H1 (cell line): ENCODE data around the gene ARHGEF40. TPM values are rescaled to one million over a fixed set of nuclear protein-coding genes. Genes with fewer than 3 reads are reported as not detected.

ENCODE experiments used
- HDAC6 ChIP-seq: IDR thresholded peaks from one replicate; pipeline ENCODE4 v1.7.1; 2012; ENCODE audit warnings: low read depth, mild to moderate bottlenecking, inconsistent platforms, low read length, moderate library complexity
- NRF1 ChIP-seq: IDR thresholded peaks from 2 replicates; pipeline ENCODE4 v1.6.1; 2011; ENCODE audit warnings: mild to moderate bottlenecking, low read depth, low read length, improper control_type of control experiment
- TAF1 ChIP-seq: IDR thresholded peaks from 2 replicates; pipeline ENCODE4 v1.6.1; 2011; ENCODE audit warnings: mild to moderate bottlenecking, low read depth, low read length
- TEAD4 ChIP-seq: IDR thresholded peaks from 2 replicates; pipeline ENCODE4 v1.6.1; 2012; ENCODE audit warnings: low read depth, low read length, inconsistent platforms, mixed read lengths
- polyA plus RNA-seq, 7 experiments: library from polyadenylated mRNA; depleted of rRNA in 3 of 7; stranded (reverse) in 5 of 7; unstranded in 2 of 7; fragments of >200 nt in 5 of 7; fragments of 200-250 nt in 2 of 7; gene quantifications; 1 replicate in 5 of 7; 2 replicates in 1 of 7; 4 replicates in 1 of 7; pipeline versions ENCODE4 v1.2.1 to v1.2.3, GENCODE V29; 2011 to 2013; ENCODE audit warnings: missing spikeins in 2 of 7, mixed read lengths in 2 of 7
- total RNA-seq: library from RNA; stranded (reverse); fragmentation: NEBNext Ultra II Directional; extraction: Animal tissue kit (Norgen Biotek cat#: 25700); gene quantifications from 2 replicates; pipeline ENCODE4 v1.2.1, GENCODE V29; 2021
- TF ChIP-seq, protein P1 (sequence below), 3 experiments: IDR thresholded peaks; 1 replicate in 2 of 3; 2 replicates in 1 of 3; pipeline versions ENCODE4 v1.5.1 to v1.6.1; 2011; ENCODE audit warnings: low read length in 3 of 3, mild to moderate bottlenecking in 3 of 3, inconsistent platforms in 2 of 3, low read depth in 1 of 3, moderate library complexity in 1 of 3; ENCODE audit not compliant: insufficient read depth in 1 of 3; ENCODE audit errors: control extremely low read depth in 1 of 3

Gene ARHGEF40
- total and polyA plus RNA-seq, 2 of the 8 experiments (the other 6 are each of a cell fraction or from before 2014, with no cell fraction given): 53.1 to 101 TPM

DNA sequence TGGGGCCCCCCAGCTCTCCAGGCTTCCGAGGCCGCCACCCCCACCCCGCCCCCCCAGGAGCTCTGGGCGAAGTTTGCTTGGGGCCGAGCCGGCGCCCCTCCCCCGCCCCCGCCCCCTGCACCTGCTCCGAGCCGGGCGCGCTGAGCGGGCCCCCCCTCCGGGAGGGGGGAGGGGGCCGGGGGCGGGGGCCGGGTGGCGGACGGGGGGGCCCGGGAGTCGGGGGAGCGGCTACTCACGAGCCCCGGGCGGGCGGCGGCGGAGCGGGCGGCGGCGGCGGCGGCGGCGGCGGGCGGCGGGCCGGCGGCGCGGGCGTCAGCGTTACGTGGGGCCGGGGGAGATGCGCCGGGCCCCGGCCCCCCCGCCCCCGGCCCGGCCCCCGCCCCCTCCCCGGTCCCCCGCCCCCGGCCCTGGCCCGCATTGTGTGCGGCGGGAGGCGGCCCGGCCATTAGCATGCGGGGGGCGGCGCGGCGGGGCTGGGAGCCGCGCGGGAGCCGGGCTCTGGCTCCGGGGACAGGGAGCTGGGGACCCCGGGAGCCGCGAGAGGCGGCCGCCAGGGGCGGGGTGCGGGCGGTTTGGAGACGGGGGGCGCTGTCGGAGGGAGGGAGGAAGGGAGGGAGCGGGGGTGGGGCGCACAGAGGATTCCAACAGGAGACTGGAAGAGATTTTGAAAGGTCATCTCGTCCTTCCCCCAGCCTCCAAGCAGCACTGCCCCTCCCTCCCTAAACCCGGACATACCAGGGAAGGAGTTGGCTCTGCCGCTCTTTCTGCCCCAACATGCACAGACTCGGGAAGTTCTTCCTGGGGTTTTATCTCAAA lies 28.2 kb downstream of the ARHGEF40 start, which contains the start of gene ZNF219 (continued):
- TF ChIP-seq, protein P1, sequence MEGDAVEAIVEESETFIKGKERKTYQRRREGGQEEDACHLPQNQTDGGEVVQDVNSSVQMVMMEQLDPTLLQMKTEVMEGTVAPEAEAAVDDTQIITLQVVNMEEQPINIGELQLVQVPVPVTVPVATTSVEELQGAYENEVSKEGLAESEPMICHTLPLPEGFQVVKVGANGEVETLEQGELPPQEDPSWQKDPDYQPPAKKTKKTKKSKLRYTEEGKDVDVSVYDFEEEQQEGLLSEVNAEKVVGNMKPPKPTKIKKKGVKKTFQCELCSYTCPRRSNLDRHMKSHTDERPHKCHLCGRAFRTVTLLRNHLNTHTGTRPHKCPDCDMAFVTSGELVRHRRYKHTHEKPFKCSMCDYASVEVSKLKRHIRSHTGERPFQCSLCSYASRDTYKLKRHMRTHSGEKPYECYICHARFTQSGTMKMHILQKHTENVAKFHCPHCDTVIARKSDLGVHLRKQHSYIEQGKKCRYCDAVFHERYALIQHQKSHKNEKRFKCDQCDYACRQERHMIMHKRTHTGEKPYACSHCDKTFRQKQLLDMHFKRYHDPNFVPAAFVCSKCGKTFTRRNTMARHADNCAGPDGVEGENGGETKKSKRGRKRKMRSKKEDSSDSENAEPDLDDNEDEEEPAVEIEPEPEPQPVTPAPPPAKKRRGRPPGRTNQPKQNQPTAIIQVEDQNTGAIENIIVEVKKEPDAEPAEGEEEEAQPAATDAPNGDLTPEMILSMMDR (IDR thresholded peaks at IDR 0.05; ENCODE audit: control extremely low read depth in 1 of 3, insufficient read depth in 1 of 3, low read depth in 1 of 3, low read length in 3 of 3): peak in 1 of 3 experiments; percentile 31; a peak in 2 of 4 replicates
- TF ChIP-seq TEAD4: peak; percentile 68
- TF ChIP-seq HDAC6: no peak
- peak; percentile 58 for TF ChIP-seq TAF1
- TF ChIP-seq NRF1: no peak
